ENCODE data around the gene CCP110.
"Not testable (repeated sequence)": the region's sequence is repeated elsewhere in the genome, so short reads cannot be mapped to it uniquely, and the experiment has no call there.

The CCP110 gene

DNA sequence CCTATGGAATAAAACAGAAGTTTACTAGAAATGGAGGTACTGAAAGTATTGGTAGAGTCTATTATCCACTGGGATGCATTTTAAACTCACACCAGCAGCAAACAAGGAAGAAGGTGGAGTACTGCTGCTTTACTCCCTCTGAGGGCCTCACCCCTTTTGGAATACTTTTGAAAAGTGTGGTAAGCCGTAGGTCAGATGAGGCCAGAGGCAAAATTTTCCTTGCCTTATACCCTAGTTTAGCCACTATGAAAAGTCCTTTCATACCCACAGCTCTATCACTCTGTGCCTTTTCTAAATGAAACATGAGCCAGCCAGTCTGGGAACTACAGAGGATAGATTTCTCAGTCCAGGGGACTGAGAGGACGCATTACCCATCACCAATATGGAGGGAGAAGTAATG, 15.9 kb upstream of the CCP110 start:
- DNase-seq (ENCODE audit: low read depth, low spot score): no peak

DNA sequence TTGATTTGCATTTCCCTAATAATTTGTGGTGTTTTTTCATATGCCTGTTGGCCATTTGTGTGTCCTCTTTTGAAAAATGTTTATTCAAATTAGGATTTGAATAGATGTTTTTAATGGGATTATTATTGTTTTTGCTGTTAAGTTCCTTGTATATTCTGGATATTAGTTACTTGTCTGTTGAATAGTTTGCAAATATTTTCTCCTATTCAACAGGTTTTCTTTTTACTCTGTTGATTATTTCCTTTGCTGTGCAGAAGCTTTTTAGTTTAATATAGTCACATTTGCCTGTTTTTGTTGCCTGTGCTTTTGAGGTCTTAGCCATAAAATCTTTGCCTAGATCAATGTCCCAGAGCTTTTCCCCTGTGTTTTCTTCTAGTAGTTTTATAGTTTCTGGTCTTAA, 11.4 kb upstream of the CCP110 start:
- no peak for DNase-seq (ENCODE audit: low read depth, low spot score)

DNA sequence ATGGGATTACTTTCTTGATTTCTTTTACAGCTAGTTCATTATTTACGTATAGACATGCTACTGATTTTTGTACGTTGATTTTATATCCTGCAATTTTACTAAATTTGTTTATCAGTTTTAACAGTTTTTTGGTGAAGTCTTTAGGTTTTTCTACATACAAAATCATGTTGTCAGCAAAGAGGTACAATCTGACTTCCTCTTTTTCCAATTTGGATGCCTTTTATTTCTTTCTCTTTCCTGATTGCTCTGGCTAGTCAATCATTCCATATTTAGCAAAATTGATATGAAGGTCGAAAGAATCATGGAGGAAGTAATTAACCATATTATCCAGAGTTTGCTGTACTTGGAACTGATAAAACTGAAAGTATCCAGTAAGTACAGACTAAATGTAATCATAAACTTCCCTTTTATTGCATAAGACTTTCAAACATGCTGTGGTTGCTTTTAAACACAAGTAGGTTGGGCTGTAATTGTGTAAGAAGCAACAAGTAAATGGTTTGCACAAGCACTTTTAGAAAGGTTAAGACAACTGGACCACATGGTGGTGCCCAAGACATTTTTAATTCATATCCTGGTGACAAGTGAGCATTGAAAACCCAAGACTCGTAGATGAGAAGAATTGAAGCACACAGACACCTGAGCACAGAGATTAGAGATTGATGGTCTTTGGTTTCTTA, 10.2 kb upstream of the CCP110 start:
- DNase-seq (ENCODE audit: low read depth, low spot score): no peak

DNA sequence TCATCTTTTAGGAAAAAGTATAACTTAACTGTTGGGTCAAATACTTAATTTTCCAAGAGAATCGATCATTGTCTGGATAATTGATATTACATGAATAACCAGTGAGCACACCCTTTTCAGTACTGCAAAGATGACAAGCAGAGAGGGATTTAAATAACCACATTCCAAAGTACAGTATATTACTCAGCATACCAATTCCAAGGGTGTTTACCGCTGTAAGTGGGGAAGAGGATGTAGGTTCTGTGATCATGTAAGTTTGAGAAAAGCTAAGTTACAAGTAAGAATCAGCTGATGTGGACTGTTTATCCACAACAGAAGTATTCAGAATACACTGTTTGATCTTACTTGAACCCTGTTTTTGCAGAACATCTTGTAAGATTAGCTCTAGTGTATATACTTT, 8.0 kb upstream of the CCP110 start:
- no peak for DNase-seq (ENCODE audit: low read depth, low spot score)

DNA sequence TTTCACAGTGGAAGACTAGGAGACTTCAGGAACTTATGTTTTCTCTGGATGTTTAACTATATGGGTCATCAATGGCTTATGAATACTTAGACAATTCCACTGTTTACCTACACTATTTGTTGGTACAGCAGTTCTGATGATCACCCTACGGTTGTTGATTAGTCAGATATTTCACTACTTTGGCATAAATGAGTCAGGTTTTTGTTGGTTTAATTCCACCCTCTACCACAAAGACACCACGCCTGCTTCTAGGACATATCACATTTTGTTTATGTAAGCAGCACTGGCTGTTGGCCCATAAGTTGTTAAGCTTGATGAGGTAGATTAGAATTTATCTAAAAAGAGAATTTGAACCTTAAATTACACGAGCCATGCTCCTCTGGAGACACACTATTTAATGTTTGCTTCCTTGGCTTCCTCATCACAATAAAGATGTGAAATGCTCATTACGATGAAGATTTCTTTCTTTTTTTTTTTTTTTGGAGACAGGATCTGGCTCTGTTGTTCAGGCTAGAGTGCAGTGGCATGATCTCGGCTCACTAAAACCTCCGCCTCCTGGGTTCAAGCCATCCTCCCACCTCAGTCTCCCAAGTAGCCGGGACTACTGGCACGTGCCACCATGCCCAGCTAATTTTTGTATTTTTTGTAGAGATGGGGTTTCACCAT, 6.2 kb upstream of the CCP110 start:
- no peak for DNase-seq (ENCODE audit: low read depth, low spot score)

DNA sequence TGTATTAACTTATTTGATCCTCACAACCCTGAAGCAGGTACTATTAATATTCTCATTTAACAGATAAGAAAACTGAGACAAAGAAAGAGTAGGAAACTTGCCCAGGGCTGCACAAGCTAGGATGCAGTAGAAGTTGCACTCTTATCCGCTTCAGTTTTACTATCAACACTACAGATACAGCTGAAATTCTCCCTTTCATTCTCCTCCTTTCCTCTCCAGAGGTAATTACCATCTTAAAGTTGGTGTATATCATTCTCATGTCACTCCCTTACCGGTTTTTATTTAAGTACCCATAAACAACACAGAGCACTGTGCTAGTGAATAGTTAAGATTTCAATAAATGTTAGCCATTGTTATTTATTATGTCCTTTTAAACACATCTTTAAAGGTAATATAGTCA, 5.4 kb upstream of the CCP110 start:
- DNase-seq (ENCODE audit: low read depth, low spot score): no peak

DNA sequence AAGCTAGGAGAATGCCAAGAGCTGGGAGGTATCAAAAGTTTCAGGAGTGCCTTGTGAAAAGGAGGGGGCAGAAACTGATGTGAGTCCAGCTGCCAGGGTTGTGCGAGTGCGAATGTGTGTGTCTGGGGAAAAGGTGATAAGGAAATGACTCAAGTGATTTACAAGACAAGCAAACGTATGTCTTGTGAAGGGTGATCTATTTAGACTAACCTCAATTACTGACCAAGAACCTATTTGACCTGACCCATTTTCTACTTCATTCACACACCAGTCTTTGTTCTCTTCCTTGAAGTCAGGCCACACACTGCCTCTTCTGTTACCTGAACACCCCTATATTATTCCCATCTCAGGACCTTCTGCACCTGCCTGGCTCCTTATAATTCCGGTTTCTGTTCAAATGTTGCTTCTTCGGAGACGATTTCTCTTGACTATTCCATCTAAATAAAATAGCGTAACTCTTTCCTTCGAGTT, 2.8 kb upstream of the CCP110 start:
- no peak for DNase-seq (ENCODE audit: low read depth, low spot score)

DNA sequence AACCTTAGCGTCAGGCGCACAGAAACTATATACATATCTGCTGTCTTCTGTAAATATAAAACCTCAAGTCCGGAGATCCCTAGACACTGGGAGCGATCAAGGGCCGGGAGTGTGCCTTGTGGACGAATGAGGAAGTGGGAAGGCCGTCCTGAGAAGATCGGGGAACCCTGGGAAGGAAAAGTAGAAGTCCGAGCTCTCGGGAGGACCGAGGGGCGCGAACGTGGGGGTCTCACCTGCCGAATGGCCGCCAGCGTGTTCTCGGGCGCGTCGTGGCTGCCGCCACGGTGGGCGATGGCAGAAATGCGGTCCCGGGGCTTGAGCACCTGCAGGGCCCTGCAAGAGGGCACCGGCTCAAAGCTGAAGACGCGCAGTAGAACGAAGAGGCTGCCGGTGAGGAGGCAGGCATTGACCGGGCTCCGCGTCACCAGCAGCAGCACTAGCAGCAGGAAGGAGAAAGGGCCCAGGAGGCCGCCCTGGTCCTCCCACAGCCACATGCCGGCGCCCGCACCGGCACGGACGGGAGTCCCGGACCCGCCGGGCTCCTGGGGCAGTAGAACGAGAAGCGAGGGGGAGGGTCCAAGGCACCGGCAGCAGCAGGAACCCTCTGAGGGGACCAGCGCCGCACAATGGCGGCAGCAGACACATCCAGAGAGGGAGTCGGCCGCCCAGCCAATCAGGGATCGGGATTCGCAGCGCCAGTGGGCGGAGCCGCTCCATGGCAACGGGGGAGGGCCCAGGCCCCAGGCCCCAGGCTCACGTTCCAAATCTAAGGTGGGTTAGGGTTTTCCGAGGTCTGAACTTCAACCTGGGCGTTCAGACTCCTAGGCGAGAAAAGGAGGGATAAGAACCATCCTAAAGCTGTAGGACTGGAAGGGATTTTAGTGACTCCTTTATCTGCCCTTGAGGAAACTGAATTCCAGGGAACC, 2.0 kb upstream of the CCP110 start, which contains the start of gene GDE1:
TSS of gene GDE1 (minus strand) at position 628 of the 926 bp plus-strand sequence. CDS start at position 494, 134 bp downstream.
- peak; percentile 57 for DNase-seq (ENCODE audit: low read depth, low spot score)

DNA sequence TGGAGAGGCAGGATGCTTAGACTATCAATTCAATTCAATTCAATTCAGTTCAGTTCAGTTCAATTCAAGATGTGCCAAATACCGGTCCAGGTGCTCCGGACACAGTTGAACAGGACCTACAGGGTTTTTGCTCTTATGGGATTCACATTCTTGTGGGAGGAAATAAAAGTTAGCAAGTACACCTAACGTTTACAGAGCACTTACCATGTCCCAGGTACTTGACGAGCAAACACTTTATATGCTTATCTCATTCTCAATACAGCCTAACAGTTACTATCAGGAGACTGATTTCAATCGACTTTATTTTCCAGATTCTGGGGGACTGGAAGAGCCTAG, 1.4 kb upstream of the CCP110 start:
- DNase-seq (ENCODE audit: low read depth, low spot score): no peak

DNA sequence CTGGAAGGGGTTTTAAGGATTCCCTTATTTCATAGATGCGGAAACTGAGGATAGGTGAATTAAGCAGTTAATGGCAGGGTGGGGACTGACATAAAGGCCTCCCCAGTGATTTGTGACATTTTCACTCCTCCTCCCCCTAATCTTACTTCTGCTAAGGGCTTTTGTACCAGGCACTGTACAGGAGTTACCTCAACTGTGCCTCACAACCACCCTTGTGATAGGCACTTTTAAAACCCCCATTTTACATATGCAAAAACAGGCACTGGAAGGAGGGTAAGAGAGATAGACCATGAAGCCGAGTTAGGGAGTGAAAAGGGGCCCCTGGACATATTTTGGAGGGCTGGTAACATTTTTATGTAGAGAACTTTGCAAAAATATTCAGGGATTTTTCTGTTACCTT, 982 bp upstream of the CCP110 start:
- DNase-seq (ENCODE audit: low read depth, low spot score): no peak

DNA sequence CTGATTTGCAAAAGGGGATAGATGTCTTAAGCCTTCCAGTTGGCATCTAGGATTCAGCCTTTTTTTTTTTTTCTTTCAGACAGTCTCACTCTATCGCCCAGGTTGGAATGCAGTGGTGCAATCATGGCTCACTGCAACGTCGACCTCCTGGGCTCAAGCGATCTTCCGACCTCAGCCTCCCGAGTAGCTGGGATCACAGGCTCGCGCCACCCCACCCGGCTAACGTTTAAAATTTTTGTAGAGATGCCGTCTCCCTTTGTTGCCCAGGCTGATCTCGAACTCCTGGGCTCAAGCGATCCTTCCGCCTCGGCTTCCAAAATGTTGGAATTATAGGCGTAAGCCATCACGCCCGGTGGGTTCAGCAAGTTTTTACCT, 571 bp upstream of the CCP110 start:
- DNase-seq (ENCODE audit: low read depth, low spot score): no peak

DNA sequence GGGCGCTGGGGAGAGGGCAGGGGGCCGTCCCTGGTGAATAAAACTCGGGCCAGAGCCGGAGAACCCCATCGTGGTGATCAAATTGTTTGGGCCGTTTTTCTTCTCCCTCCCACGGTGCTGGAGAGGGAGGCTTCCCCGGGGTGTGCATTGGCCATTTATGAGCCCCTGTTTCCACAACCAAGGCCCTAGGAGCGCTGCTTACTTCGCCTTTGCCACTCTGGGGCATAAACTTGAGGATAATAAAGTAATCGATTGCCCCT, 544 bp downstream of the CCP110 start:
- no peak for DNase-seq (ENCODE audit: low read depth, low spot score)

DNA sequence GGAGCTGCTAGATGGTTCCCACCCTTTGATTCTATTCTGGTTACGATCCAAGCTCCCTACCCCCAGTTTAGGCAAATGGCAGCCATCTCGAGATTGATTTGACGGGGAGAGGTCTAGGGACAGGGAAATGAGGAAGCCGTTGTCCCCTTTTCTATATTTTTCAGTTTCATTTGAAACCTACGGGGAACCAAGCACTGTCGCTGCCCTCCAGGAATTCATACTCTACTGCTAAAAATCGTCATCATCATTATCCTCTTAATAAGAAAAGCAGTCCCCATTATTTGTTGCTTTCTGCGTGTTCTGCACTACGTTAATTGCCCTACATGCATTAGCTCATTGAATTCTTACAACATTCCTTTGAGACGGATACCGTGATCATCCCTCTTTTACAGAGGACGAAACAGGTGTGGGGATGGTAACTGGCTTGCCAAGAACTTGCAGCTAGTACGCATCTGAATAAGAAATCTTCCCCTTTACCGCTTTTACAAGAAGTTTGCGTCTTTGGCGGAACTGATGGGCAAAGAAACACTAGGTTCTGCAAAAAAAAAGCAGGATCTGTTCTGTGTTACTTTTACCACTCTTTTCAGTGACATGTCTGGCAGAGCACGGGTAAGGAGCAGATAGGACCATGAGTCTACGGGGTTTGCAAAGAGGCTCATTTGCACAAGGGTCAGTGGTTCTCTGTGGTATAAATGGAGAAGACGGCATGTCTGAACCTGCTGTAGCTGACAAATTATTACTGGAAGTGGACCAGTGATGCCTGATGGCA, 1.1 kb downstream of the CCP110 start:
- no peak for DNase-seq (ENCODE audit: low read depth, low spot score)

DNA sequence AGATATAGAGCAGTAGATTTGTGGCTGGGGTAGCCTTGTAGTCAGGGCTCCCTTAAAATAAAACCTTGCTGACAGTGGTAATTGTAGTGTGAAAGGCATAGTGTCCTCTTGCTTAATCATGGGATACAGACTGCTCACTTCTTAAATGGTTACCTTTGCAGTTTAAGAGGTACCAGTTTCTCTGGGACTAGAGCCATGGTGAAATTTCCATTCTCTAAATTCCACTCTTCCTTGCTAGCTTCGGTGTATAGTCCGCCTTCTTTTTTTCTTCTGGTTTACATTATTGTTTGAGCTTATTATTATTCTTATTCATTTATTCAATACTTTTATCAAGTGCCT, 1.6 kb downstream of the CCP110 start:
- no peak for DNase-seq (ENCODE audit: low read depth, low spot score)

DNA sequence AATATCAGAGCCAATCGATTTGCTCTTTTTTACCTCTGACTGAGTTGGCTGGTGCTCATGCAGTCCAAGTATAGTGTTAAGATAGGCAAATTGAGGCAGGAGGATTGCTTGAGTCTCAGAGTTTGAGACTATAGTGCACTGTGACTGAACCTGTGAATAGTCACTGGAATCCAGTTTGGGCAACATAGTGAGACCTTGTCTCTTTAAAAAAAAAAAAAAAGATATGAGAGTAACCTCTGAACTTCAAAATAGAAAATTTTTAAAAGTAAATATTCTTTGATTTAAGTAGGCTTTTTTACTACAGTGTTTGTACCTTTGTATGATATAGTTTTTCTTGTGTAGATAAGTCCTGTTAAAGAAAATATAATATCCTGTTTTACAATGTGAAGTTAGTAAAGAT, 3.4 kb downstream of the CCP110 start:
- DNase-seq (ENCODE audit: low read depth, low spot score): no peak

DNA sequence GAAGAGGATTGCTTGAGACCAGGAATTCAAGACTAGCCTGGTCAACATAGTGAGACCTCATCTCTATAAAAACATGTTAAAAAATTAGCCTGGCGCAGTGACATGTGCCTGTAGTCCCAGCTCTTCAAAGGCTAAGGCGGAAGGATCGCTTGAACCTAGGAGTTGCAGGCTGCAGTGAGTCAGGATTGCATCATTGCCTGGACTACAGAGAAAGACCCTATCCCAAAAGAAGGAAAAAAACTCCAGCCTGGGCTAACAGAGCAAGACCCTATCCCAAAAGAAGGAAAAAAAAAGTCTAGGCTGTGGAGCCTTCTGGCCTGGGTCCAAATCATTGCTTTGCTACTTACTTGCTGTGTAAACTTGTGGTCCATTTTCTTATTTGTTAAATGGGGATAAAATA, 4.9 kb downstream of the CCP110 start:
- DNase-seq (ENCODE audit: low read depth, low spot score): no peak

DNA sequence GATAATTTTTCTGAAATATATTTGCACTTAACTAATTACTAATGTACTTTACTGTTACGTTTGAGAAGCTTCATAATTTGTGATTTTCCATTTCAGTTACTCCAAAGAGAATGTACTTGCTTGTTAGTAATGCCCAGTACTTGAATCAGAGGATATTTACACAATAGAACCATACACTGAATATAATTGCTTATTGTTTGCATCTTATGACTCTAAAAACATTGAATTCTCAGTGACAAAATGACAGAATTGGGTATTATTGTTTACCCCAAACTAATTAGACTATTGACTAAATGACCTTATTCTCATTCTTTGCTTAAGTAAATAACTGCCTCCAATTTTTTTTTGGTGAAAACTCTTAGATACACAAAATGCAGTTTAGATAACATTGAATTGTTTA, 8.9 kb downstream of the CCP110 start:
- DNase-seq (ENCODE audit: low read depth, low spot score): no peak

DNA sequence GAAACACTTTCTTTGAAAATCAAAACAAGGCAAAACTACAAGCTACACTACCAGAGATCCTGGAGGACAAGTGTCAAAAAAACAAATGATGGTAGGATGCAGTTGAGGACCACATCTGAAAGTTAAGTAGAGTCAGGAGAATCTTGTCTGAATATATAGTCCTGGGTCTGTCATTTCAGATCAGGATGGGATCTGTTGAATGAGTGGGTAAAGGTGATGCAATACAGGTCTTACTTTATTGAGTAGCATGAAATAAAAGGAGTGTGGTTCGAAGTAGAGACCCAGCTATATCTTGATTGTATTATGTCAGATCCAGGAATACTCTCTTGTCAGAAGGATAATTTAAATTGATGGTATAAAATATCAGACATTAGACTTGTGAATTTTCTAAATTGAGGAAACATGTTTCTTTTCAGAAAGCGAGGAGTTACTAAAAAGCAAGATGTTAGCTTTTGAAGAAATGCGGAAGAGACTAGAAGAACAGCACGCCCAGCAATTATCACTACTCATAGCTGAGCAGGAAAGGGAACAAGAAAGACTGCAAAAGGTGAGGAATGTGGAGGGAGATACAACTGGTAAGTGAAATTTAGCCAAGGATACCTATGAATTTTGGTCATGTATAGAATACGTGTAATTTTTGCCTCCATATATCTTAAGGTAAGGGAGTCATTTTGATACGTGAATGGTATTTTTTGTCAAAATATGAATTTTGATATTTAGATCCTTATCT, 16.7 kb downstream of the CCP110 start:
- no peak for DNase-seq (ENCODE audit: low read depth, low spot score)

DNA sequence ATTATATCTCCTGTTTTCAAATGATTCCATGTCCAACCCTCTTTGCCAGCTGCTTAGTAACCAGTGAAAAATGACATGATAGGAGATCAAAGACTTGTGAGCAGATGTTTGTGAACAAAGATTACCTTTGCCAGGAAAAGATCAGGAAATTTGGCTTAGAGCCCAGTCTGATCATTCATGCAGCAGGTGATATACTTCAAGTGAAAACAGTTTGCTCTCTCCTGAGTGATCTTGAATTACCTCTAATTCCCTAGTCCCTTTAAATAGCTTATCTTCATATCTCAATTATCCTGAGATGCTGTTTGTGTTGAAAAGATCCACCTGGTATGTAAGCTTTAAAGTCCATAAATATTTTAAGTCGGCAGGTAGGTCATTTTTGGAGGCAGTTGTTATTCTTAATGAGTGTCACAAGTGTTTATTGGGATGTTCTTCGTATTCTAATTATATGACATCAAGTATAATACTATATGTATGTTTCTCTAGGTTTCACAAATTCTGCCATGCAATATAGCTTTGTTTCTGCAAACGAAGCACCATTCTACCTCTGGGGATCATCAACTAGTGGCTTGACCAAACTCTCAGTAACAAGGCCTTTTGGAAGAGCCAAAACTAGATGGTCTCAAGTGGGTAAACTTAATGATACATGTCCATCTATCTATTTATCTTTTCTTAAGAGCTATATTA, 18.5 kb downstream of the CCP110 start:
- no peak for DNase-seq (ENCODE audit: low read depth, low spot score)

DNA sequence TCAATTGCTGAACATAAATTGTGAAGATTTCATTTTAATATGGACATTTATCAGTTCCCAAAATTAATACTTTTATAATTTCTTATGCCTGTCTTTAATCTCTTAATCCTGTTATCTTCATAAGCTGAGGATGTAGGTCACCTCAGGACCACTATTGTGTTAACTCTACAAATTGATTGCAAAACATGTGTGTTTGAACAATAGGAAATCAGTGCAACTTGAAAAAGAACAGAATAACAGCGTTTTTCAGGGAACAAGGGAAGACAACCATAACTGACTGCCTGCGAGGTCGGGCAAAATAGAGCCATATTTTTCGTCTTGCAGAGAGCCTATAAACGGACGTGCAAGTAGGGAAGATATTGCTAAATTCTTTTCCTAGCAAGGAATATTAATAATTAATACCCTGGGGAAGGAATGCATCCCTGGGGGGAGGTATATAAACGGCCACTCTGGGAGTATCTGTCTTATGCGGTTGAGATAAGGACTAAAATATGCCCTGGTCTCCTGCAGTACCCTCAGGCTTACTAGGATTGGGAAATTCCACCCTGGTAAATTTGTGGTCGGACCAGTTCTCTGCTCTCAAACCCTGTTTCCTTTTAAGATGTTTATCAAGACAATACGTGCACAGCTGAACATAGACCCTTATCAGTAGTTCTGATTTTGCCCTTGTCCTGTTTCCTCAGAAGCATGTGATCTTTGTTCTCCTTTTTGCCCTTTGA, 19.7 kb downstream of the CCP110 start:
- DNase-seq (ENCODE audit: low read depth, low spot score): not testable (repeated sequence)
